Measurements from ENCODE around the gene PRDM10. TPM values are rescaled to one million over a fixed set of nuclear protein-coding genes. Genes with fewer than 3 reads are reported as not detected.
"Not testable (repeated sequence)": the region's sequence is repeated elsewhere in the genome, so short reads cannot be mapped to it uniquely, and the experiment has no call there.

PRDM10 gene
- total and polyA plus RNA-seq, 3 experiments from 2014 or later: 2.8 to 17.7 (median 16.0) TPM

- no peak overlapping the region for H3K4me3 Mint-ChIP-seq
- no peaks in the 10 kb centered on the region for H3K9me3 Mint-ChIP-seq
- H3K4me1 ChIP-seq (ENCODE audit: insufficient read depth, low read length): no peaks in the 10 kb centered on the region
- H3K4me1 Mint-ChIP-seq: peaks cover 0 to 5% (median 4%) of the 10 kb centered on the region in 3 donors
- no peaks in the 10 kb centered on the region for H3K27me3 Mint-ChIP-seq
- ChIA-PET POLR2A (no interaction called here), CTCF (interaction anchor here (1.3 kb wide), 1 partner anchor 13 kb away, joined by 3 read pairs; no protein-coding TSS in a partner anchor)
- peaks cover 4 to 42% (median 14%) of the 10 kb centered on the region in 3 donors for H3K36me3 Mint-ChIP-seq
- no peaks in the 10 kb centered on the region for H3K9me3 ChIP-seq (ENCODE audit: low read length)
- H3K4me3 ChIP-seq (ENCODE audit: low read length): no peak overlapping the region
- H3K27me3 ChIP-seq (ENCODE audit: insufficient read depth, low read length, poor library complexity, severe bottlenecking): no peaks in the 10 kb centered on the region
- H3K27ac Mint-ChIP-seq: no peak overlapping the region
- H3K36me3 ChIP-seq (ENCODE audit: insufficient read depth, low read length): peaks cover 5% of the 10 kb centered on the region
- no peak overlapping the region for H3K27ac ChIP-seq (ENCODE audit: low read depth, low read length)
- no peak for DNase-seq
These were observed 42.1 kb downstream of the PRDM10 start for GRCh38 chr11:129960216-129961214.

GRCh38 chr11:129959687-129960086 lies 42.9 kb downstream of the PRDM10 start:
- Histone ChIP-seq H3K27ac (ENCODE audit: low read depth, low read length) (no peak overlapping the region), H3K4me1 (ENCODE audit: insufficient read depth, low read length) (no peaks in the 10 kb centered on the region), H3K36me3 (ENCODE audit: insufficient read depth, low read length) (peaks cover 5% of the 10 kb centered on the region), H3K9me3 (ENCODE audit: low read length) (no peaks in the 10 kb centered on the region), H3K27me3 (ENCODE audit: insufficient read depth, low read length, poor library complexity, severe bottlenecking) (no peaks in the 10 kb centered on the region), H3K4me3 (ENCODE audit: low read length) (no peak overlapping the region)
- DNase-seq: no peak
- Mint-ChIP-seq H3K4me1 (peaks cover 0 to 5% (median 4%) of the 10 kb centered on the region in 3 donors), H3K9me3 (no peaks in the 10 kb centered on the region), H3K27ac (no peak overlapping the region), H3K4me3 (peak overlapping the region in 1 of 7 donors; percentile 55), H3K27me3 (no peaks in the 10 kb centered on the region), H3K36me3 (peaks cover 7 to 46% (median 18%) of the 10 kb centered on the region in 3 donors)
- ChIA-PET POLR2A (no interaction called here), CTCF (no interaction called here)

- H3K4me1 ChIP-seq (ENCODE audit: insufficient read depth, low read length): no peaks in the 10 kb centered on the region
- peaks cover 8 to 57% (median 24%) of the 10 kb centered on the region in 3 donors for H3K36me3 Mint-ChIP-seq
- no peaks in the 10 kb centered on the region for H3K27me3 Mint-ChIP-seq
- H3K4me3 ChIP-seq (ENCODE audit: low read length): no peak overlapping the region
- no peaks in the 10 kb centered on the region for H3K9me3 Mint-ChIP-seq
- no peaks in the 10 kb centered on the region for H3K4me1 Mint-ChIP-seq
- H3K27ac ChIP-seq (ENCODE audit: low read depth, low read length): no peak overlapping the region
- no peak overlapping the region for H3K27ac Mint-ChIP-seq
- CTCF ChIA-PET: interaction anchor here (1.1 kb wide), 1 partner anchor 177 kb away, joined by 4 read pairs; no protein-coding TSS in a partner anchor
- H3K27me3 ChIP-seq (ENCODE audit: insufficient read depth, low read length, poor library complexity, severe bottlenecking): no peaks in the 10 kb centered on the region
- DNase-seq: no peak
- no peaks in the 10 kb centered on the region for H3K9me3 ChIP-seq (ENCODE audit: low read length)
- H3K4me3 Mint-ChIP-seq: no peak overlapping the region
- POLR2A ChIA-PET: no interaction called here
- peaks cover 5% of the 10 kb centered on the region for H3K36me3 ChIP-seq (ENCODE audit: insufficient read depth, low read length)
These were observed 47.4 kb downstream of the PRDM10 start for GRCh38 chr11:129955282-129955681.

GRCh38 chr11:129954703-129955102 lies 47.9 kb downstream of the PRDM10 start:
- DNase-seq; H3K4me1 ChIP-seq (ENCODE audit: insufficient read depth, low read length); H3K27ac Mint-ChIP-seq; H3K36me3 ChIP-seq (ENCODE audit: insufficient read depth, low read length); POLR2A ChIA-PET; H3K4me3 ChIP-seq (ENCODE audit: low read length); H3K9me3 ChIP-seq (ENCODE audit: low read length); H3K27ac ChIP-seq (ENCODE audit: low read depth, low read length); H3K27me3 ChIP-seq (ENCODE audit: insufficient read depth, low read length, poor library complexity, severe bottlenecking); H3K4me3 Mint-ChIP-seq; H3K9me3 Mint-ChIP-seq; H3K4me1 Mint-ChIP-seq; H3K27me3 Mint-ChIP-seq: not testable (repeated sequence)
- peaks cover 8 to 54% (median 24%) of the 10 kb centered on the region in 3 donors for H3K36me3 Mint-ChIP-seq
- CTCF ChIA-PET: interaction anchor here (1.1 kb wide), 1 partner anchor 178 kb away, joined by 4 read pairs; no protein-coding TSS in a partner anchor

GRCh38 chr11:129951866-129952262 lies 50.8 kb downstream of the PRDM10 start:
- peaks cover 4 to 48% (median 15%) of the 10 kb centered on the region in 3 donors for H3K36me3 Mint-ChIP-seq
- CTCF ChIA-PET: no interaction called here

GRCh38 chr11:129951201-129951865 lies 51.3 kb downstream of the PRDM10 start:
- no peak overlapping the region for H3K27ac ChIP-seq (ENCODE audit: low read depth, low read length)
- no peak for DNase-seq
- POLR2A ChIA-PET: no interaction called here

More at GRCh38 chr11:129951866-129952262, 50.8 kb downstream of the PRDM10 start:
- Mint-ChIP-seq H3K27me3 (no peaks in the 10 kb centered on the region), H3K4me3 (no peak overlapping the region), H3K4me1 (no peaks in the 10 kb centered on the region), H3K9me3 (no peaks in the 10 kb centered on the region), H3K27ac (no peak overlapping the region)
- H3K36me3 ChIP-seq (ENCODE audit: insufficient read depth, low read length): no peaks in the 10 kb centered on the region
- DNase-seq: no peak
- H3K4me1 ChIP-seq (ENCODE audit: insufficient read depth, low read length): no peaks in the 10 kb centered on the region
- no peak overlapping the region for H3K4me3 ChIP-seq (ENCODE audit: low read length)
- no peak overlapping the region for H3K27ac ChIP-seq (ENCODE audit: low read depth, low read length)
- H3K27me3 ChIP-seq (ENCODE audit: insufficient read depth, low read length, poor library complexity, severe bottlenecking): no peaks in the 10 kb centered on the region
- H3K9me3 ChIP-seq (ENCODE audit: low read length): no peaks in the 10 kb centered on the region
- POLR2A ChIA-PET: no interaction called here

GRCh38 chr11:129950101-129951091 lies 52.2 kb downstream of the PRDM10 start:
- Mint-ChIP-seq H3K4me1 (no peaks in the 10 kb centered on the region), H3K36me3 (peaks cover 9 to 49% (median 18%) of the 10 kb centered on the region in 3 donors), H3K27ac (no peak overlapping the region), H3K27me3 (no peaks in the 10 kb centered on the region), H3K9me3 (no peaks in the 10 kb centered on the region), H3K4me3 (no peak overlapping the region)
- DNase-seq: no peak
- POLR2A ChIA-PET: no interaction called here
- CTCF ChIA-PET: no interaction called here
- peaks cover 2% of the 10 kb centered on the region for H3K36me3 ChIP-seq (ENCODE audit: insufficient read depth, low read length)
- H3K9me3 ChIP-seq (ENCODE audit: low read length): no peaks in the 10 kb centered on the region
- no peaks in the 10 kb centered on the region for H3K27me3 ChIP-seq (ENCODE audit: insufficient read depth, low read length, poor library complexity, severe bottlenecking)
- no peak overlapping the region for H3K27ac ChIP-seq (ENCODE audit: low read depth, low read length)
- no peaks in the 10 kb centered on the region for H3K4me1 ChIP-seq (ENCODE audit: insufficient read depth, low read length)
- no peak overlapping the region for H3K4me3 ChIP-seq (ENCODE audit: low read length)

More at GRCh38 chr11:129951201-129951865, 51.3 kb downstream of the PRDM10 start:
- H3K9me3 ChIP-seq (ENCODE audit: low read length): no peaks in the 10 kb centered on the region
- no peaks in the 10 kb centered on the region for H3K4me1 ChIP-seq (ENCODE audit: insufficient read depth, low read length)
- peaks cover 7 to 49% (median 18%) of the 10 kb centered on the region in 3 donors for H3K36me3 Mint-ChIP-seq
- CTCF ChIA-PET: no interaction called here
- H3K36me3 ChIP-seq (ENCODE audit: insufficient read depth, low read length): no peaks in the 10 kb centered on the region
- no peaks in the 10 kb centered on the region for H3K27me3 Mint-ChIP-seq
- no peaks in the 10 kb centered on the region for H3K9me3 Mint-ChIP-seq
- H3K4me1 Mint-ChIP-seq: no peaks in the 10 kb centered on the region
- no peaks in the 10 kb centered on the region for H3K27me3 ChIP-seq (ENCODE audit: insufficient read depth, low read length, poor library complexity, severe bottlenecking)
- H3K4me3 ChIP-seq (ENCODE audit: low read length): no peak overlapping the region
- no peak overlapping the region for H3K27ac Mint-ChIP-seq
- no peak overlapping the region for H3K4me3 Mint-ChIP-seq

All from CD8-positive, alpha-beta memory T cell (primary cell).